ENCODE data around the gene SLC12A9. TPM values are rescaled to one million over a fixed set of nuclear protein-coding genes. Genes with fewer than 3 reads are reported as not detected.
A peak's percentile ranks its signal among the peaks of the same experiment; 100 is the strongest.

Gene SLC12A9
- total and polyA plus RNA-seq, 2 donors = 7.5 to 48.0 TPM

GRCh38 chr7:100874577-100875355, 22.3 kb downstream of the SLC12A9 start, which contains the start of gene SRRT:
SRRT (plus strand) TSS chr7:100875103; CDS start chr7:100875591, 488 bp downstream.
- Histone ChIP-seq H3K9me3 (ENCODE audit: control insufficient read depth in 2 of 2, insufficient read depth in 1 of 2, low read length in 1 of 2) (peaks cover 0 to 3% of the 10 kb centered on the region in 2 donors), H3K4me1 (ENCODE audit: control insufficient read depth in 2 of 2, insufficient read depth in 2 of 2, low read length in 2 of 2) (peaks cover 14 to 20% of the 10 kb centered on the region in 2 donors), H3K36me3 (ENCODE audit: control insufficient read depth in 2 of 2, insufficient read depth in 2 of 2, low read length in 1 of 2) (peaks cover 24 to 54% of the 10 kb centered on the region in 2 donors), H3K27me3 (ENCODE audit: control insufficient read depth in 2 of 2, insufficient read depth in 1 of 2, low read length in 1 of 2) (no peaks in the 10 kb centered on the region), H3K27ac (ENCODE audit: low read depth in 1 of 2, low read length in 1 of 2) (peak within 1 kb of the TSS; percentile 96 to 98), H3K4me3 (ENCODE audit: low read length in 2 of 2) (peak within 1 kb of the TSS; percentile 76 to 89)
- 6% methylated on average over 79 of the region's 79 CpGs for WGBS
- peak; percentile 91 to 99 (median 97) for DNase-seq (ENCODE audit: low read depth in 6 of 9, low spot score in 9 of 9)

GRCh38 chr7:100875356-100875751, 22.8 kb downstream of the SLC12A9 start:
- peaks cover 0 to 3% of the 10 kb centered on the region in 2 donors for H3K9me3 ChIP-seq (ENCODE audit: control insufficient read depth in 2 of 2, insufficient read depth in 1 of 2, low read length in 1 of 2)
- DNase-seq (ENCODE audit: low read depth in 6 of 9, low spot score in 9 of 9) = peak in 2 of 9 donors; percentile 42 to 68
- H3K4me1 ChIP-seq (ENCODE audit: control insufficient read depth in 2 of 2, insufficient read depth in 2 of 2, low read length in 2 of 2) = peaks cover 14 to 20% of the 10 kb centered on the region in 2 donors
- peak overlapping the region; percentile 87 to 89 for H3K27ac ChIP-seq (ENCODE audit: low read depth in 1 of 2, low read length in 1 of 2)
- WGBS = under 1% methylated on average over 39 of the region's 39 CpGs
- peaks cover 28 to 58% of the 10 kb centered on the region in 2 donors for H3K36me3 ChIP-seq (ENCODE audit: control insufficient read depth in 2 of 2, insufficient read depth in 2 of 2, low read length in 1 of 2)
- H3K4me3 ChIP-seq (ENCODE audit: low read length in 2 of 2) = peak overlapping the region; percentile 76 to 89
- H3K27me3 ChIP-seq (ENCODE audit: control insufficient read depth in 2 of 2, insufficient read depth in 1 of 2, low read length in 1 of 2) = no peaks in the 10 kb centered on the region

GRCh38 chr7:100878013-100878412, 25.5 kb downstream of the SLC12A9 start:
- peaks cover 0 to 3% of the 10 kb centered on the region in 2 donors for H3K9me3 ChIP-seq (ENCODE audit: control insufficient read depth in 2 of 2, insufficient read depth in 1 of 2, low read length in 1 of 2)
- H3K27ac ChIP-seq (ENCODE audit: low read depth in 1 of 2, low read length in 1 of 2) = no peak overlapping the region
- 89% methylated on average over 7 of the region's 7 CpGs for WGBS
- no peaks in the 10 kb centered on the region for H3K27me3 ChIP-seq (ENCODE audit: control insufficient read depth in 2 of 2, insufficient read depth in 1 of 2, low read length in 1 of 2)
- H3K4me3 ChIP-seq (ENCODE audit: low read length in 2 of 2) = no peak overlapping the region
- peaks cover 14 to 20% of the 10 kb centered on the region in 2 donors for H3K4me1 ChIP-seq (ENCODE audit: control insufficient read depth in 2 of 2, insufficient read depth in 2 of 2, low read length in 2 of 2)
- no peak for DNase-seq (ENCODE audit: low read depth in 6 of 9, low spot score in 9 of 9)
- H3K36me3 ChIP-seq (ENCODE audit: control insufficient read depth in 2 of 2, insufficient read depth in 2 of 2, low read length in 1 of 2) = peaks cover 42 to 68% of the 10 kb centered on the region in 2 donors

GRCh38 chr7:100878685-100879084, 26.2 kb downstream of the SLC12A9 start:
- Histone ChIP-seq H3K4me3 (ENCODE audit: low read length in 2 of 2) (no peak overlapping the region), H3K27ac (ENCODE audit: low read depth in 1 of 2, low read length in 1 of 2) (no peak overlapping the region), H3K27me3 (ENCODE audit: control insufficient read depth in 2 of 2, insufficient read depth in 1 of 2, low read length in 1 of 2) (no peaks in the 10 kb centered on the region), H3K4me1 (ENCODE audit: control insufficient read depth in 2 of 2, insufficient read depth in 2 of 2, low read length in 2 of 2) (peaks cover 14 to 20% of the 10 kb centered on the region in 2 donors), H3K36me3 (ENCODE audit: control insufficient read depth in 2 of 2, insufficient read depth in 2 of 2, low read length in 1 of 2) (peaks cover 48 to 71% of the 10 kb centered on the region in 2 donors), H3K9me3 (ENCODE audit: control insufficient read depth in 2 of 2, insufficient read depth in 1 of 2, low read length in 1 of 2) (peaks cover 0 to 3% of the 10 kb centered on the region in 2 donors)
- WGBS = 95% methylated on average over 6 of the region's 6 CpGs
- DNase-seq (ENCODE audit: low read depth in 6 of 9, low spot score in 9 of 9) = no peak

- H3K36me3 ChIP-seq (ENCODE audit: control insufficient read depth in 2 of 2, insufficient read depth in 2 of 2, low read length in 1 of 2) = peaks cover 59 to 82% of the 10 kb centered on the region in 2 donors
- DNase-seq (ENCODE audit: low read depth in 6 of 9, low spot score in 9 of 9) = no peak
- no peak overlapping the region for H3K4me3 ChIP-seq (ENCODE audit: low read length in 2 of 2)
- WGBS = 91% methylated on average over 11 of the region's 11 CpGs
- no peaks in the 10 kb centered on the region for H3K27me3 ChIP-seq (ENCODE audit: control insufficient read depth in 2 of 2, insufficient read depth in 1 of 2, low read length in 1 of 2)
- H3K9me3 ChIP-seq (ENCODE audit: control insufficient read depth in 2 of 2, insufficient read depth in 1 of 2, low read length in 1 of 2) = peaks cover 0 to 3% of the 10 kb centered on the region in 2 donors
- peaks cover 12 to 14% of the 10 kb centered on the region in 2 donors for H3K4me1 ChIP-seq (ENCODE audit: control insufficient read depth in 2 of 2, insufficient read depth in 2 of 2, low read length in 2 of 2)
- no peak overlapping the region for H3K27ac ChIP-seq (ENCODE audit: low read depth in 1 of 2, low read length in 1 of 2)
Measured at GRCh38 chr7:100879685-100880261, 27.3 kb downstream of the SLC12A9 start.

GRCh38 chr7:100880645-100881044, 28.1 kb downstream of the SLC12A9 start:
- no peaks in the 10 kb centered on the region for H3K9me3 ChIP-seq (ENCODE audit: control insufficient read depth in 2 of 2, insufficient read depth in 1 of 2, low read length in 1 of 2)
- peaks cover 11 to 12% of the 10 kb centered on the region in 2 donors for H3K4me1 ChIP-seq (ENCODE audit: control insufficient read depth in 2 of 2, insufficient read depth in 2 of 2, low read length in 2 of 2)
- no peaks in the 10 kb centered on the region for H3K27me3 ChIP-seq (ENCODE audit: control insufficient read depth in 2 of 2, insufficient read depth in 1 of 2, low read length in 1 of 2)
- 97% methylated on average over 7 of the region's 7 CpGs for WGBS
- H3K4me3 ChIP-seq (ENCODE audit: low read length in 2 of 2) = no peak overlapping the region
- H3K36me3 ChIP-seq (ENCODE audit: control insufficient read depth in 2 of 2, insufficient read depth in 2 of 2, low read length in 1 of 2) = peaks cover 68 to 91% of the 10 kb centered on the region in 2 donors
- no peak for DNase-seq (ENCODE audit: low read depth in 6 of 9, low spot score in 9 of 9)
- no peak overlapping the region for H3K27ac ChIP-seq (ENCODE audit: low read depth in 1 of 2, low read length in 1 of 2)

GRCh38 chr7:100881136-100881535, 28.6 kb downstream of the SLC12A9 start:
- DNase-seq (ENCODE audit: low read depth in 6 of 9, low spot score in 9 of 9) = no peak

GRCh38 chr7:100882201-100882600, 29.7 kb downstream of the SLC12A9 start:
- WGBS = 98% methylated on average over 9 of the region's 9 CpGs
- Histone ChIP-seq H3K9me3 (ENCODE audit: control insufficient read depth in 2 of 2, insufficient read depth in 1 of 2, low read length in 1 of 2) (peaks cover 0 to 3% of the 10 kb centered on the region in 2 donors), H3K36me3 (ENCODE audit: control insufficient read depth in 2 of 2, insufficient read depth in 2 of 2, low read length in 1 of 2) (peaks cover 78 to 95% of the 10 kb centered on the region in 2 donors), H3K27ac (ENCODE audit: low read depth in 1 of 2, low read length in 1 of 2) (no peak overlapping the region), H3K4me1 (ENCODE audit: control insufficient read depth in 2 of 2, insufficient read depth in 2 of 2, low read length in 2 of 2) (peaks cover 0 to 7% of the 10 kb centered on the region in 2 donors), H3K27me3 (ENCODE audit: control insufficient read depth in 2 of 2, insufficient read depth in 1 of 2, low read length in 1 of 2) (no peaks in the 10 kb centered on the region), H3K4me3 (ENCODE audit: low read length in 2 of 2) (no peak overlapping the region)
- DNase-seq (ENCODE audit: low read depth in 6 of 9, low spot score in 9 of 9) = no peak

More at GRCh38 chr7:100881136-100881535, 28.6 kb downstream of the SLC12A9 start:
- Histone ChIP-seq H3K27ac (ENCODE audit: low read depth in 1 of 2, low read length in 1 of 2) (no peak overlapping the region), H3K27me3 (ENCODE audit: control insufficient read depth in 2 of 2, insufficient read depth in 1 of 2, low read length in 1 of 2) (no peaks in the 10 kb centered on the region), H3K9me3 (ENCODE audit: control insufficient read depth in 2 of 2, insufficient read depth in 1 of 2, low read length in 1 of 2) (no peaks in the 10 kb centered on the region), H3K4me3 (ENCODE audit: low read length in 2 of 2) (no peak overlapping the region), H3K36me3 (ENCODE audit: control insufficient read depth in 2 of 2, insufficient read depth in 2 of 2, low read length in 1 of 2) (peaks cover 73 to 95% of the 10 kb centered on the region in 2 donors), H3K4me1 (ENCODE audit: control insufficient read depth in 2 of 2, insufficient read depth in 2 of 2, low read length in 2 of 2) (peaks cover 6 to 7% of the 10 kb centered on the region in 2 donors)
- 98% methylated on average over 20 of the region's 20 CpGs for WGBS

Measured in thymus (tissue), 11 donors.